Lower leg skin (tissue), 4 donors: ENCODE results near the gene PYGB. TPM values are rescaled to one million over a fixed set of nuclear protein-coding genes. Genes with fewer than 3 reads are reported as not detected.
A peak's percentile ranks its signal among the peaks of the same experiment; 100 is the strongest.

Experiments used
- DNase-seq, 2 donors: peaks; one replicate each; pipeline ENCODE4 v3.0.0-alpha.2; 2019; ENCODE audit warnings: low spot score in 2 of 2
- H3K4me3 ChIP-seq: fragments of 200-600 bp; sonication (generic); 2 replicates; pipeline ENCODE4 v1.5.1; 2017; ENCODE audit warnings: mild to moderate bottlenecking, low read depth; ENCODE audit not compliant: poor library complexity, severe bottlenecking
- CTCF ChIP-seq, 3 donors: fragments of 450-650 bp; IDR thresholded peaks; one replicate each; pipeline ENCODE4 v1.5.1; 2016; ENCODE audit warnings: antibody characterized with exemption in 3 of 3, mild to moderate bottlenecking in 3 of 3, moderate library complexity in 2 of 3
- POLR2A ChIP-seq, 2 donors: fragments of 450-650 bp; IDR thresholded peaks; one replicate each; pipeline ENCODE4 v1.6.1; 2016 to 2017; ENCODE audit warnings: antibody characterized with exemption in 2 of 2, mild to moderate bottlenecking in 1 of 2, moderate library complexity in 1 of 2
- WGBS, 2 donors: methylation state at CpG; one replicate each; pipeline ENCODE4 v1.1.5; 2018; 5-methylcytosine and 5-hydroxymethylcytosine counted together
- intact Hi-C: fragments of 100-400 bp; cut with DNase I; formaldehyde crosslinking; loops from one replicate; pipeline ENCODE4 v1.15.0; 2023; ENCODE audit warnings: low total_unique reads
- total RNA-seq, 4 donors: library from RNA; depleted of rRNA; stranded (reverse); fragments of >200 nt; gene quantifications; one replicate each; pipeline ENCODE4 v1.1.0, GENCODE V29; 2016

PYGB gene
- total RNA-seq, 4 donors from 2014 or later: 99.0 to 308 (median 194) TPM

DNA sequence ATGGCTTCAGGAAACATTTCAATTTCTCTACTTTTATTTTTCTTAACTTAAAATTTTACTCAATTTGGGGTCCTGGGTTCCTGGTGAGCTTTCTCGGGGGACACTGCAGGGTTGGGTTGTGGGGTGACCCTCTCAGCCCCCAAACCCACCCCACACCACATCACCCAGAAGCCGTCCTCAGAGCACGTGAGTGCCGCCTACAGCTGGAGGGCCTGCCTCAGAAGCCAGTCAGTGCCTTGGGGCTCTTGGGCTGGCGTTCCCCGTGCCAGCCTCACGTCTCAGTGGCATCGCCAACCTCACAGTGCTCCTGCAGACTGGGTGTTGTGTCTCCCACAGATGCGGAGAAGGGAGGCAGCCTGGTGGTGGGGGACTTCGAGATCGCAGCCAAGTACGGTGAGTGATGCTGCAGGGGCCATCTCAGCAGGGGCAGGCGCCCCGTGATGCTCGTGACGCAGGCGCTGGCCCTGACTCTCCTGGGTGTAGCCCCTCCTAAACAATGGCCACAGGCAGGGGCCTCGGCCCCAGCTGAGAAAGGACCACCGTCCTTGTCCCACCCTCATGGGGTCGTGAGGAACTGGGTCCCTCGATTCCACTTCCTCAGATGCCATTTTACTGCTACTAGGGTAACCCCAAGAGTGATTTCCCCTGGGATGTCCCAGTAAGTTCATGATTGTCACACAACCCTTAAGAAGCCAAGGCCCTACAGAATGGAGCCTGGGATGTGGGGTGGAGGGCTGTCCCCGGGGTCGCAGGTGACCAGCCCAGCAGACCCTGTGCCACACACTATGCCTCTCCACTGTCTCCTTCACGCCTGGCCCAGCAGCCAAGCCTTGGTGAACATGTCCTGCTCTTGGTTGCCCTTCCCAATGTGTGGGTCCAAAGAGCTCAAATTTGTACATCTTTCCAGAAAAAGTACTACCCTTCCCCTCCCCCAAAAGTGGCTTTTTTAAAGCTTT is 23.8 kb upstream of the PYGB start:
- intact Hi-C loops: no loop called here
- WGBS, 2 donors: 89 to 92% methylated on average over 18 to 24 of the region's 24 CpGs
- DNase-seq: peak in 1 of 2 donors; percentile 76
- no peak overlapping the region for H3K4me3 ChIP-seq
- TF ChIP-seq POLR2A (IDR thresholded peaks at IDR 0.05) (no peak), CTCF (IDR thresholded peaks at IDR 0.05) (no peak)

DNA sequence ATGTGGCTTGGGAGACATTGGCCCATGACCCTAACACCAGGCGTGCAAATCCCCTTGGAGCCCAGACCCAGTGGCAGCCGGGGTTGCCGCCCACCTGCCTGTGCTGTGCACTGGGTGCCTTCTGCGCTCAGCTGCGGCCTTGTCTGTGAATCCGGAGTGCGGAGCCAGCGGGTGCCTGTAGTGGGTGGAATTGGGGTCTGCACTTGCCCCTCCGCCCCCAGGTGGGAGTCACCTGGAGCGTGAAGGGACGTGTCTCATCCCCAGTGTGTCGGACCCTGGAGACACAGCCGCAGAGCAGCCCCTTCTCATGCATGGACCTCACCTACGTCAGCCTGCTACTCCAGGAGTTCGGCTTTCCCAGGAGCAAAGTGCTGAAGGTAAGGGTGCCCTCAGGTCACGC is 22.9 kb upstream of the PYGB start:
- WGBS, 2 donors: 93 to 97% methylated on average over 8 of the region's 16 CpGs
- DNase-seq: peak in 1 of 2 donors; percentile 83
- intact Hi-C loops: no loop called here
- no peak overlapping the region for H3K4me3 ChIP-seq
- TF ChIP-seq CTCF (IDR thresholded peaks at IDR 0.05): no peak
- TF ChIP-seq POLR2A (IDR thresholded peaks at IDR 0.05): no peak

GRCh38 chr20:25225642-25226432 is 22.0 kb upstream of the PYGB start:
- TF ChIP-seq CTCF (IDR thresholded peaks at IDR 0.05): no peak
- no peak for TF ChIP-seq POLR2A (IDR thresholded peaks at IDR 0.05)
- no peak overlapping the region for H3K4me3 ChIP-seq
- intact Hi-C loops: no loop called here
- 87 to 89% methylated on average over 14 of the region's 16 CpGs for WGBS, 2 donors
- peak in 1 of 2 donors; percentile 81 for DNase-seq

DNA sequence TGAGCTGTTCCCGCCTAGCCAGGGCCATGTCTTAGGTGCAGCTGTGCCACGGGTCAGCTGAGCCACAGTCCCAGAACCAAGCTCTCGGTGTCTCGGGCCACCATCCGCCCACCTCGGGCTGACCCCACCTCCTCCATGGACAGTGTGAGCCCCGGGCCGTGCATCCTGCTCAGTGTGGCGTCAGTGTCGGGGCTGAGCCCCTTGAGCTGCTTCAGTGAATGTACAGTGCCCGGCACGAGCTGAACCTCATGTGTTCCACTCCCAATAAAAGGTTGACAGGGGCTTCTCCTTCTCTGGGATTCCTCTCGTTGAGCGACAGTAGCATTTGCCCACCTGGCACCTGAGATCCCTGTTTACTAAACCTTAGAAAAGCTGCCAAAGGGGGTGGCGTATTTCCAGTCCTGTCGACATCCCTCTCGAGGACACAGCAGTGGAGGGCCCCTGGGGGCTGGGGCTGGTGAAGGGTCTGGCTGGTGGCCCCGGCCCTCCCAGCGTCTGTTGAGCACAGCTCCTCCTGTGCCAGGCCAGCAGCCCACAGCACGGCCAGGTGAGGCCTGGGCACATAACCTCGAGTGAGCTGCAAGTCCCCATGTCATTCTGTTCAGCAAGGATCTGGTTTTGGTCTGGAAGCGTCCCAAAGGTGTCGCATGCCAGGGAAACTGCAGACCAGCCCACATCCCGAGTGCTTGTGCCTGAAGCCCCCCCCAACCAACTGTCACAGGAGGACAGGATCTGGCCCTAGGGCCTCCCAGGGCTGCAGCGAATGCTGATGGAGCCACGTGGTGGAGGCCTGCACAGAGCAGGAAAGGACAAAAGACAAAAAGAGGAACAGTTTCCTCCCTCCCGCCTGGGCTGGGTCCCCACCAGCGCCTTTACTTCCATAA is 21.2 kb upstream of the PYGB start:
- peak in 1 of 2 donors; percentile 82 for DNase-seq
- TF ChIP-seq CTCF (IDR thresholded peaks at IDR 0.05) (no peak), POLR2A (IDR thresholded peaks at IDR 0.05) (no peak)
- no peak overlapping the region for H3K4me3 ChIP-seq
- intact Hi-C loops: no loop called here
- 64 to 67% methylated on average over 24 to 28 of the region's 28 CpGs for WGBS, 2 donors

GRCh38 chr20:25227317-25227831 is 20.5 kb upstream of the PYGB start:
- intact Hi-C loops: no loop called here
- H3K4me3 ChIP-seq: no peak overlapping the region
- no peak for DNase-seq
- TF ChIP-seq CTCF (IDR thresholded peaks at IDR 0.05) (no peak), POLR2A (IDR thresholded peaks at IDR 0.05) (no peak)
- 25 to 38% methylated on average over 12 of the region's 12 CpGs for WGBS, 2 donors
